Uterus (tissue), 4 donors: ENCODE data around the gene CCDC188. TPM values are rescaled to one million over a fixed set of nuclear protein-coding genes. Genes with fewer than 3 reads are reported as not detected.

Source experiments
- DNase-seq, 2 donors: peaks; one replicate each; pipeline ENCODE4 v3.0.0-alpha.2; 2019 to 2020
- H3K27ac ChIP-seq, 2 donors: fragments of 200-600 bp; sonication (generic); 1 replicate in 1 of 2; 2 replicates in 1 of 2; pipeline ENCODE4 v1.5.1; 2016 to 2018
- H3K27me3 ChIP-seq, 2 donors: fragments of 200-600 bp; sonication (generic); one replicate each; pipeline ENCODE4 v1.5.1; 2018 to 2019; ENCODE audit warnings: control low read depth in 1 of 2
- H3K36me3 ChIP-seq, 2 donors: fragments of 200-600 bp; sonication (generic); one replicate each; pipeline ENCODE4 v1.5.1; 2019; ENCODE audit warnings: control low read depth in 1 of 2
- H3K4me1 ChIP-seq, 2 donors: fragments of 200-600 bp; sonication (generic); one replicate each; pipeline ENCODE4 v1.5.1; 2018 to 2019; ENCODE audit warnings: control low read depth in 1 of 2
- H3K4me3 ChIP-seq, 2 donors: fragments of 200-600 bp; sonication (generic); 1 replicate in 1 of 2; 2 replicates in 1 of 2; pipeline ENCODE4 v1.5.1; 2018 to 2019; ENCODE audit warnings: mild to moderate bottlenecking in 1 of 2
- H3K9me3 ChIP-seq, 2 donors: fragments of 200-600 bp; sonication (generic); one replicate each; pipeline ENCODE4 v1.5.1; 2019; ENCODE audit warnings: control low read depth in 1 of 2
- CTCF ChIP-seq, 4 experiments: fragments of 200-600 bp in 2 of 4; fragments of 450-650 bp in 2 of 4; sonication (generic) in 2 of 4; IDR thresholded peaks; one replicate each; pipeline ENCODE4 v1.5.1; 2016 to 2019; ENCODE audit warnings: antibody characterized with exemption in 4 of 4, mild to moderate bottlenecking in 2 of 4, moderate library complexity in 1 of 4
- POLR2A ChIP-seq, 2 donors: fragments of 450-650 bp; IDR thresholded peaks; one replicate each; pipeline ENCODE4 v1.6.1; 2016; ENCODE audit warnings: antibody characterized with exemption in 2 of 2, mild to moderate bottlenecking in 1 of 2, moderate library complexity in 1 of 2
- intact Hi-C: fragments of 100-400 bp; cut with DNase I; formaldehyde crosslinking; loops from one replicate; pipeline ENCODE4 v1.15.1; 2023; ENCODE audit warnings: low total_unique reads
- total RNA-seq, 4 donors: library from RNA; depleted of rRNA in 3 of 4; stranded (reverse); fragments of >200 nt in 3 of 4; gene quantifications; one replicate each; pipeline versions ENCODE4 v1.1.0 to v1.2.4, GENCODE V29; 2014 to 2023
- donor health status: DM: yes; HTN: yes; CAD: no.

The CCDC188 gene
- 1 to 10 TPM in 2 of 4 donors, not detected in 2; 2.7 to 4.3 TPM for total RNA-seq

DNA sequence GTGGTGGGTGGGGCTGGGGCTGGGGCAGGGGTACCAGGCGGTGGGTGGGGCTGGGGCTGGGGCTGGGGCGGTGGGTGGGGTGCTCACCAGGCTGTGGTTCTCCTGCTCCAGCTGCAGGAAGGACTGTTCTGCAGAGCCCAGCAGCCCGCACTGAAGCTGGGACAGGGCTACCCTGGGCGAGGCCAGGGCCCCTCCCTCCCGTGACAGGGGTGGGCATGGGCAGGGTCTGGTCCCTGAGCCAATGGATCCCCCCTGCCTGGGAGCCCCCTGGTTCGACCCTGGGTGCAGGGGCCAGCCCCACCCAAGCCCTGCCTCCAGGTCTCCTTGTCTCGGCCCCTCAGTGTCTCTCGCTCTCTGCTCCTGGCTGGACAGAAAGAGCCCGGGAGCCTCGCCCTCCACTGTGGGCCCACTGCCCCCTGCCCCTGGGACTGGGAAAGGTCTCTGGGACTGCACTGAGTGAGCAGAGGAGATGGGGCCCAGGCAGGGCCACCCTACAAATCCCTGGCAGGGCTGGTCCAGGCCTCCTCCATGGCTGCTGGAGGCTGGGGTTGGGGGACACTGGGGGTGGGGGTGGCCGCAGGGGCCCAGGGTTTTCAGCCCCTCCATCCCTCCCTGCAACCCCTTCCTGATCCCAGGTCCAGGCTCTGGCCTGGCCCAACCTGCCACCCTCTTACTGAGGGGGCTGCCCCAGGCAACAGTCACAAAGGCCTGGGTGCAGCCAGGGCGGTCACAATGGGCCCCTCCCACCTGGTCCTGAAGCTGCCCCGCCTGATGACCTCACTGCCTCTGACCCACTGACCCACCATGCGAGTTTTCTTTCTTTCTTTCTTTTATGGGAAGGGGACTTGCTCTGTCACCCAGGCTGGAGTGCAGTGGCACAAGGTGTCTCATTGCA is at the start of gene CCDC188:
Gene CCDC188 (minus strand): TSS at position 675 of the 895 bp plus-strand sequence. CDS start 69 bp downstream, at position 606.
- H3K4me1 ChIP-seq = no peaks in the 10 kb centered on the region
- intact Hi-C loops = no loop called here
- H3K27me3 ChIP-seq = no peaks in the 10 kb centered on the region
- DNase-seq = no peak
- TF ChIP-seq POLR2A (IDR thresholded peaks at IDR 0.05) (no peak), CTCF (IDR thresholded peaks at IDR 0.05) (no peak)
- H3K27ac ChIP-seq = no peak within 1 kb of the TSS
- no peak within 1 kb of the TSS for H3K4me3 ChIP-seq
- H3K9me3 ChIP-seq = no peaks in the 10 kb centered on the region
- no peaks in the 10 kb centered on the region for H3K36me3 ChIP-seq

GRCh38 chr22:20199906-20200305 is 49.1 kb upstream of the CCDC188 start:
- Histone ChIP-seq H3K27me3 (no peaks in the 10 kb centered on the region), H3K9me3 (no peaks in the 10 kb centered on the region), H3K27ac (no peak overlapping the region), H3K4me3 (no peak overlapping the region), H3K4me1 (peaks cover 0 to 8% of the 10 kb centered on the region in 2 donors), H3K36me3 (no peaks in the 10 kb centered on the region)
- intact Hi-C loops = no loop called here
- DNase-seq = no peak
- TF ChIP-seq CTCF (IDR thresholded peaks at IDR 0.05) (no peak), POLR2A (IDR thresholded peaks at IDR 0.05) (no peak)

GRCh38 chr22:20199413-20199842 is 48.6 kb upstream of the CCDC188 start:
- intact Hi-C loops = no loop called here

DNA sequence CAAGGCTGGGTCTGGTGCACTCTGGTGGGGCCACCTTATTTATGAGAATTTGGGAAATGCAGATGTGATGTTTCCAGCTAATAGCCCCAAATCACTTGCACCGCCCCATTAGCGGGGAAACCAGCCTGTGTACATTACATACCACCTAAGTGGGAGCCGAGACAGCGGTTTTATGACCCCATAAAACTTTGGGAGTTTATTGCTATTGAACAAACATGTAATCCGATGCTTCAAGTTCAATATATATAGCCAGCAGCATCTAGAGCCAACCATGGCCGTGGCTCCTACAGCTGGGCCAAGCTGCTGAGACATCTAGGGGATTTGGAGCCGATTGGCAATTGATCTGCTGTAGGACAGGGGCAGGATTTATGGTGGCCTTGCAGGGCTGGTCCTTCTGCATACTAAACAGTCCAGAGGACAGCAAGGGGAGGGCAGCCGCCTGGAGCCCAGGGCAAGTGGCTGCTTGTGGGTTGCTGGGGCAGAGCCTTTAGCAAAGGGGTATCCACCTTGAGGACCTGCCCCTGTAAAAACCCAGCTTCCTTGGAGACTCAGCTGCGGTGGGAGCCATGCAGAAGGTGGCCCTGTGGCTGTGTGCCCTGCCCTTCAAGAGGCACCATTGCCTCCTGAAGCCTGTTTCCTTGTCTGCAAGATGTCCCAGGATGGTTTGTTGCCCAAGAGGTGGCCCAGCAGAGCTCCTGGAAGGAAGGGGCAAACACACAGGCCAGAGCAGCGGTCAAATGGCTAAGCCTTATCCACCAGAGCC is 47.9 kb upstream of the CCDC188 start:
- intact Hi-C loops = no loop called here
- DNase-seq = no peak

More at GRCh38 chr22:20199413-20199842, 48.6 kb upstream of the CCDC188 start:
- Histone ChIP-seq H3K27me3 (no peaks in the 10 kb centered on the region), H3K36me3 (no peaks in the 10 kb centered on the region), H3K4me1 (peaks cover 0 to 8% of the 10 kb centered on the region in 2 donors), H3K27ac (no peak overlapping the region), H3K4me3 (no peak overlapping the region), H3K9me3 (no peaks in the 10 kb centered on the region)
- no peak for DNase-seq
- TF ChIP-seq POLR2A (IDR thresholded peaks at IDR 0.05) (no peak), CTCF (IDR thresholded peaks at IDR 0.05) (no peak)

More for the DNA sequence above, 47.9 kb upstream of the CCDC188 start:
- no peak overlapping the region for H3K27ac ChIP-seq
- no peak for TF ChIP-seq CTCF (IDR thresholded peaks at IDR 0.05)
- no peaks in the 10 kb centered on the region for H3K27me3 ChIP-seq
- no peak overlapping the region for H3K4me3 ChIP-seq
- no peaks in the 10 kb centered on the region for H3K36me3 ChIP-seq
- H3K9me3 ChIP-seq = no peaks in the 10 kb centered on the region
- peaks cover 0 to 3% of the 10 kb centered on the region in 2 donors for H3K4me1 ChIP-seq
